WTC11 (cell line): ENCODE measurements around the gene ZDHHC14.

Source experiments
- ATF1 ChIP-seq: sonication (generic); formaldehyde crosslinking; IDR thresholded peaks from 2 replicates; pipeline ENCODE4 v1.8.1; 2023; ENCODE audit warnings: mild to moderate bottlenecking, moderate library complexity, missing genetic modification reagents
- CTCF ChIP-seq: fragments of 200-600 bp; IDR thresholded peaks from 2 replicates; pipeline ENCODE4 v1.8.0; 2022; ENCODE audit warnings: antibody characterized with exemption
- ESRRA ChIP-seq: sonication (generic); formaldehyde crosslinking; IDR thresholded peaks from 2 replicates; pipeline ENCODE4 v1.8.1; 2022; ENCODE audit warnings: mild to moderate bottlenecking, missing genetic modification reagents, borderline replicate concordance
- MXD4 ChIP-seq: fragments of 250-450 bp; sonication (Bioruptor Pico); IDR thresholded peaks from 2 replicates; pipeline ENCODE4 v1.8.0; 2021; ENCODE audit warnings: mild to moderate bottlenecking, moderate library complexity, borderline replicate concordance
- NFYB ChIP-seq: sonication (generic); formaldehyde crosslinking; conservative IDR thresholded peaks from 2 replicates; pipeline ENCODE4 v1.8.0; 2022; ENCODE audit warnings: low read depth, missing genetic modification reagents
- SMAD3 ChIP-seq: sonication (generic); formaldehyde crosslinking; IDR thresholded peaks from 2 replicates; pipeline ENCODE4 v1.8.0; 2022; ENCODE audit warnings: missing genetic modification reagents, mild to moderate bottlenecking, borderline replicate concordance
- SP1 ChIP-seq: sonication (generic); formaldehyde crosslinking; conservative IDR thresholded peaks from 2 replicates; pipeline ENCODE4 v1.8.1; 2022; ENCODE audit warnings: missing genetic modification reagents
- USF2 ChIP-seq: sonication (generic); formaldehyde crosslinking; IDR thresholded peaks from 2 replicates; pipeline ENCODE4 v1.8.1; 2023; ENCODE audit warnings: mild to moderate bottlenecking, missing genetic modification reagents, moderate library complexity
- ZNF263 ChIP-seq: sonication (generic); formaldehyde crosslinking; IDR thresholded peaks from 2 replicates; pipeline ENCODE4 v1.8.1; 2022; ENCODE audit warnings: low read depth, mild to moderate bottlenecking, moderate library complexity, missing genetic modification reagents
- TF ChIP-seq, protein P1 (sequence below): sonication (generic); formaldehyde crosslinking; IDR thresholded peaks from 2 replicates; pipeline ENCODE4 v1.8.0; 2023; ENCODE audit warnings: mild to moderate bottlenecking, missing genetic modification reagents
- TF ChIP-seq, protein P2 (sequence below): sonication (generic); formaldehyde crosslinking; IDR thresholded peaks from 2 replicates; pipeline ENCODE4 v1.8.1; 2023; ENCODE audit warnings: mild to moderate bottlenecking, missing genetic modification reagents, borderline replicate concordance
- TF ChIP-seq, protein P3 (sequence below): sonication (generic); formaldehyde crosslinking; IDR thresholded peaks from 2 replicates; pipeline ENCODE4 v1.8.1; 2022; ENCODE audit warnings: low read depth, mild to moderate bottlenecking, moderate library complexity, missing genetic modification reagents, borderline replicate concordance

GRCh38 chr6:157584036-157584435 is 203.0 kb downstream of the ZDHHC14 start:
- TF ChIP-seq CTCF (no peak), ESRRA (CRISPR knock-in tag) (no peak), MXD4 (CRISPR knock-in tag) (no peak), SP1 (CRISPR knock-in tag) (no peak), ZNF263 (CRISPR knock-in tag) (no peak), NFYB (CRISPR knock-in tag) (no peak), ATF1 (CRISPR knock-in tag) (no peak), SMAD3 (no peak), USF2 (CRISPR knock-in tag) (no peak)
- TF ChIP-seq, protein P1, sequence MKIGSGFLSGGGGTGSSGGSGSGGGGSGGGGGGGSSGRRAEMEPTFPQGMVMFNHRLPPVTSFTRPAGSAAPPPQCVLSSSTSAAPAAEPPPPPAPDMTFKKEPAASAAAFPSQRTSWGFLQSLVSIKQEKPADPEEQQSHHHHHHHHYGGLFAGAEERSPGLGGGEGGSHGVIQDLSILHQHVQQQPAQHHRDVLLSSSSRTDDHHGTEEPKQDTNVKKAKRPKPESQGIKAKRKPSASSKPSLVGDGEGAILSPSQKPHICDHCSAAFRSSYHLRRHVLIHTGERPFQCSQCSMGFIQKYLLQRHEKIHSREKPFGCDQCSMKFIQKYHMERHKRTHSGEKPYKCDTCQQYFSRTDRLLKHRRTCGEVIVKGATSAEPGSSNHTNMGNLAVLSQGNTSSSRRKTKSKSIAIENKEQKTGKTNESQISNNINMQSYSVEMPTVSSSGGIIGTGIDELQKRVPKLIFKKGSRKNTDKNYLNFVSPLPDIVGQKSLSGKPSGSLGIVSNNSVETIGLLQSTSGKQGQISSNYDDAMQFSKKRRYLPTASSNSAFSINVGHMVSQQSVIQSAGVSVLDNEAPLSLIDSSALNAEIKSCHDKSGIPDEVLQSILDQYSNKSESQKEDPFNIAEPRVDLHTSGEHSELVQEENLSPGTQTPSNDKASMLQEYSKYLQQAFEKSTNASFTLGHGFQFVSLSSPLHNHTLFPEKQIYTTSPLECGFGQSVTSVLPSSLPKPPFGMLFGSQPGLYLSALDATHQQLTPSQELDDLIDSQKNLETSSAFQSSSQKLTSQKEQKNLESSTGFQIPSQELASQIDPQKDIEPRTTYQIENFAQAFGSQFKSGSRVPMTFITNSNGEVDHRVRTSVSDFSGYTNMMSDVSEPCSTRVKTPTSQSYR (CRISPR knock-in tag): no peak
- TF ChIP-seq, protein P2, sequence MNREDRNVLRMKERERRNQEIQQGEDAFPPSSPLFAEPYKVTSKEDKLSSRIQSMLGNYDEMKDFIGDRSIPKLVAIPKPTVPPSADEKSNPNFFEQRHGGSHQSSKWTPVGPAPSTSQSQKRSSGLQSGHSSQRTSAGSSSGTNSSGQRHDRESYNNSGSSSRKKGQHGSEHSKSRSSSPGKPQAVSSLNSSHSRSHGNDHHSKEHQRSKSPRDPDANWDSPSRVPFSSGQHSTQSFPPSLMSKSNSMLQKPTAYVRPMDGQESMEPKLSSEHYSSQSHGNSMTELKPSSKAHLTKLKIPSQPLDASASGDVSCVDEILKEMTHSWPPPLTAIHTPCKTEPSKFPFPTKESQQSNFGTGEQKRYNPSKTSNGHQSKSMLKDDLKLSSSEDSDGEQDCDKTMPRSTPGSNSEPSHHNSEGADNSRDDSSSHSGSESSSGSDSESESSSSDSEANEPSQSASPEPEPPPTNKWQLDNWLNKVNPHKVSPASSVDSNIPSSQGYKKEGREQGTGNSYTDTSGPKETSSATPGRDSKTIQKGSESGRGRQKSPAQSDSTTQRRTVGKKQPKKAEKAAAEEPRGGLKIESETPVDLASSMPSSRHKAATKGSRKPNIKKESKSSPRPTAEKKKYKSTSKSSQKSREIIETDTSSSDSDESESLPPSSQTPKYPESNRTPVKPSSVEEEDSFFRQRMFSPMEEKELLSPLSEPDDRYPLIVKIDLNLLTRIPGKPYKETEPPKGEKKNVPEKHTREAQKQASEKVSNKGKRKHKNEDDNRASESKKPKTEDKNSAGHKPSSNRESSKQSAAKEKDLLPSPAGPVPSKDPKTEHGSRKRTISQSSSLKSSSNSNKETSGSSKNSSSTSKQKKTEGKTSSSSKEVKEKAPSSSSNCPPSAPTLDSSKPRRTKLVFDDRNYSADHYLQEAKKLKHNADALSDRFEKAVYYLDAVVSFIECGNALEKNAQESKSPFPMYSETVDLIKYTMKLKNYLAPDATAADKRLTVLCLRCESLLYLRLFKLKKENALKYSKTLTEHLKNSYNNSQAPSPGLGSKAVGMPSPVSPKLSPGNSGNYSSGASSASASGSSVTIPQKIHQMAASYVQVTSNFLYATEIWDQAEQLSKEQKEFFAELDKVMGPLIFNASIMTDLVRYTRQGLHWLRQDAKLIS (CRISPR knock-in tag): no peak
- TF ChIP-seq, protein P3, sequence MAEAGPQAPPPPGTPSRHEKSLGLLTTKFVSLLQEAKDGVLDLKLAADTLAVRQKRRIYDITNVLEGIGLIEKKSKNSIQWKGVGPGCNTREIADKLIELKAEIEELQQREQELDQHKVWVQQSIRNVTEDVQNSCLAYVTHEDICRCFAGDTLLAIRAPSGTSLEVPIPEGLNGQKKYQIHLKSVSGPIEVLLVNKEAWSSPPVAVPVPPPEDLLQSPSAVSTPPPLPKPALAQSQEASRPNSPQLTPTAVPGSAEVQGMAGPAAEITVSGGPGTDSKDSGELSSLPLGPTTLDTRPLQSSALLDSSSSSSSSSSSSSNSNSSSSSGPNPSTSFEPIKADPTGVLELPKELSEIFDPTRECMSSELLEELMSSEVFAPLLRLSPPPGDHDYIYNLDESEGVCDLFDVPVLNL (CRISPR knock-in tag): no peak
